Neural cell (in vitro differentiated cells): ENCODE data around the gene KLHL2. TPM values are rescaled to one million over a fixed set of nuclear protein-coding genes. Genes with fewer than 3 reads are reported as not detected.
A peak's percentile ranks its signal among the peaks of the same experiment; 100 is the strongest.
"Not testable (repeated sequence)": the region's sequence is repeated elsewhere in the genome, so short reads cannot be mapped to it uniquely, and the experiment has no call there.

Experiments used
- H2AFZ ChIP-seq: fragments of 200-600, 300-800 bp; sonication (generic), shearing (Covaris generic); 2 replicates; pipeline ENCODE4 v1.6.0; 2014; ENCODE audit warnings: low read depth, mild to moderate bottlenecking, antibody characterized with exemption, low read length, moderate library complexity
- H3F3A ChIP-seq: fragments of 200-600 bp; shearing (Covaris generic); 2 replicates; pipeline ENCODE4 v1.6.1; 2016; ENCODE audit warnings: mild to moderate bottlenecking, moderate library complexity, mixed read lengths, antibody characterized with exemption, low read length; ENCODE audit not compliant: insufficient read depth, poor library complexity, severe bottlenecking
- H3K27ac ChIP-seq: fragments of 200-600, 300-800 bp; sonication (generic), shearing (Covaris generic); 2 replicates; pipeline ENCODE4 v1.5.1; 2014; ENCODE audit warnings: mild to moderate bottlenecking, low read length, moderate library complexity
- H3K27me3 ChIP-seq: fragments of 300-800, 200-600 bp; sonication (generic), shearing (Covaris generic); 2 replicates; pipeline ENCODE4 v1.6.0; 2014; ENCODE audit warnings: mild to moderate bottlenecking, low read depth, low read length, moderate library complexity; ENCODE audit not compliant: insufficient read depth
- H3K36me3 ChIP-seq: fragments of 300-800, 200-600 bp; sonication (generic), shearing (Covaris generic); 2 replicates; pipeline ENCODE4 v1.5.1; 2014; ENCODE audit warnings: mild to moderate bottlenecking, antibody characterized with exemption, low read length, moderate library complexity; ENCODE audit not compliant: insufficient read depth
- H3K4me2 ChIP-seq: fragments of 300-800, 200-600 bp; sonication (generic), shearing (Covaris generic); 2 replicates; pipeline ENCODE4 v1.6.0; 2014; ENCODE audit warnings: mild to moderate bottlenecking, low read length
- H3K4me3 ChIP-seq: fragments of 300-800, 200-600 bp; sonication (generic), shearing (Covaris generic); 2 replicates; pipeline ENCODE4 v1.5.1; 2014; ENCODE audit warnings: mild to moderate bottlenecking, low read length, moderate library complexity
- H3K79me2 ChIP-seq: fragments of 200-600 bp; shearing (Covaris generic); replicated peaks from 2 replicates; pipeline ENCODE4 v1.6.0; 2014; ENCODE audit warnings: mild to moderate bottlenecking, low read length, moderate library complexity; ENCODE audit not compliant: insufficient read depth
- H3K9ac ChIP-seq: fragments of 300-800, 200-600 bp; sonication (generic), shearing (Covaris generic); 2 replicates; pipeline ENCODE4 v1.6.1; 2016; ENCODE audit warnings: mild to moderate bottlenecking, low read length, mixed read lengths
- H3K9me2 ChIP-seq: fragments of 200-600 bp; shearing (Covaris generic); 2 replicates; pipeline ENCODE4 v1.6.1; 2016; ENCODE audit warnings: mild to moderate bottlenecking, low read length, mixed read lengths; ENCODE audit not compliant: insufficient read depth
- H3K9me3 ChIP-seq: fragments of 200-600, 300-800 bp; sonication (generic), shearing (Covaris generic); 2 replicates; pipeline ENCODE4 v1.6.1; 2016; ENCODE audit warnings: mild to moderate bottlenecking, mixed run types, low read length, moderate library complexity, mixed read lengths
- H4K20me1 ChIP-seq: fragments of 200-600 bp; shearing (Covaris generic); 2 replicates; pipeline ENCODE4 v1.6.1; 2016; ENCODE audit warnings: mild to moderate bottlenecking, mixed run types; ENCODE audit not compliant: insufficient read depth
- CTCF ChIP-seq: fragments of 450-650 bp; IDR thresholded peaks from 2 replicates; pipeline ENCODE4 v1.5.1; 2014; ENCODE audit warnings: antibody characterized with exemption, mild to moderate bottlenecking, moderate library complexity; ENCODE audit not compliant: poor library complexity, severe bottlenecking
- EP300 ChIP-seq: fragments of 450-650 bp; conservative IDR thresholded peaks from 2 replicates; pipeline ENCODE4 v1.6.1; 2014; ENCODE audit warnings: antibody characterized with exemption, mild to moderate bottlenecking, moderate library complexity; ENCODE audit not compliant: poor library complexity, severe bottlenecking
- EZH2 ChIP-seq: fragments of 200-600, 300-800 bp; shearing (Covaris generic), sonication (generic); IDR thresholded peaks from 2 replicates; pipeline ENCODE4 v1.6.1; 2014; ENCODE audit warnings: antibody characterized with exemption, low read length, borderline replicate concordance, mild to moderate bottlenecking; ENCODE audit not compliant: insufficient read depth, poor library complexity, severe bottlenecking
- MXI1 ChIP-seq: fragments of 450-650 bp; conservative IDR thresholded peaks from 2 replicates; pipeline ENCODE4 v1.6.1; 2014; ENCODE audit warnings: antibody characterized with exemption, mild to moderate bottlenecking; ENCODE audit not compliant: poor library complexity, severe bottlenecking
- POLR2AphosphoS5 ChIP-seq: IDR thresholded peaks from 2 replicates; pipeline ENCODE4 v1.6.1; 2012
- RAD21 ChIP-seq: fragments of 450-650 bp; conservative IDR thresholded peaks from 2 replicates; pipeline ENCODE4 v1.6.1; 2014; ENCODE audit warnings: antibody characterized with exemption, mild to moderate bottlenecking, moderate library complexity
- REST ChIP-seq: IDR thresholded peaks from 2 replicates; pipeline ENCODE4 v1.6.1; 2012; ENCODE audit warnings: borderline replicate concordance
- SMC3 ChIP-seq: fragments of 450-650 bp; conservative IDR thresholded peaks from 2 replicates; pipeline ENCODE4 v1.6.1; 2014; ENCODE audit warnings: antibody characterized with exemption, mild to moderate bottlenecking, moderate library complexity; ENCODE audit not compliant: poor library complexity
- TAF1 ChIP-seq: IDR thresholded peaks from 2 replicates; pipeline ENCODE4 v1.6.1; 2012; ENCODE audit warnings: low read depth
- polyA plus RNA-seq: library from polyadenylated mRNA; depleted of rRNA; stranded (reverse); fragments of >200 nt; gene quantifications from 2 replicates; pipeline ENCODE4 v1.2.3, GENCODE V29; 2014

The KLHL2 gene
- polyA plus RNA-seq, 1 donor from 2014 or later = 42.8 TPM

DNA sequence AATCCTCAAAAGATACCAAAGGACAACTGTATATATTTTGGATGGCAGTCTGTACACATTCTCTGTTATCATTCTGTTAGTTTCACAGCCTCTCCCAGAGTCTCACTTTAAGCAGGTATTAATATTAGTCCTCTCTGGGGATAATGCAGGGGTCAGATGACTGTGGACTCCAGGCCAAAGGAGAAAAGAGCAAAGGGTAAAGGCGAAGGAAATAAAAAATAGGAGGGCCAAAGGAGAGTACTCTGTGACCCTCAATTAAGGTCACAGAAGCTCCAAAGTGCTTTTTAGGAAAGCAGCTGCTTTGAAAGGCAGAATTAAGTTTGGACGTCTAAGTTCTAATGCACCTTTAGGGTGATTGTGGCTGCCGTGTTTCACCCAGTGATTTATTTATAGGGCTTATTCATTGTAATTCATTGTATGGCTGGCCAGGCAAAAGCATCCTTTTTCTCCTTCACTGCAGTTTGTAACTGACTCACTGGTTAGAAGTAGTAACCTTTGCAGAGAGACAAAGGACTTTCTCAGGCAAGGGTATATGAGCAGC lies 127.9 kb downstream of the KLHL2 start:
- no peak overlapping the region for H2AFZ ChIP-seq
- peak overlapping the region; percentile 50 for H3K4me2 ChIP-seq
- no peaks in the 10 kb centered on the region for H3K27me3 ChIP-seq
- no peaks in the 10 kb centered on the region for H3K9me2 ChIP-seq
- TF ChIP-seq CTCF = no peak
- no peak for TF ChIP-seq REST
- TF ChIP-seq RAD21 = no peak
- TF ChIP-seq TAF1 = no peak
- TF ChIP-seq SMC3 = no peak
- no peak for TF ChIP-seq POLR2AphosphoS5
- no peak for TF ChIP-seq EZH2
- TF ChIP-seq MXI1 = no peak
- TF ChIP-seq EP300 = no peak
- peaks cover 18% of the 10 kb centered on the region for H4K20me1 ChIP-seq
- no peak overlapping the region for H3K9ac ChIP-seq
- H3F3A ChIP-seq = peaks cover 7% of the 10 kb centered on the region
- H3K27ac ChIP-seq = no peak overlapping the region
- H3K4me3 ChIP-seq = peak overlapping the region; percentile 75
- peaks cover 98% of the 10 kb centered on the region for H3K79me2 ChIP-seq
- H3K36me3 ChIP-seq = peaks cover 6% of the 10 kb centered on the region
- H3K9me3 ChIP-seq = no peaks in the 10 kb centered on the region

DNA sequence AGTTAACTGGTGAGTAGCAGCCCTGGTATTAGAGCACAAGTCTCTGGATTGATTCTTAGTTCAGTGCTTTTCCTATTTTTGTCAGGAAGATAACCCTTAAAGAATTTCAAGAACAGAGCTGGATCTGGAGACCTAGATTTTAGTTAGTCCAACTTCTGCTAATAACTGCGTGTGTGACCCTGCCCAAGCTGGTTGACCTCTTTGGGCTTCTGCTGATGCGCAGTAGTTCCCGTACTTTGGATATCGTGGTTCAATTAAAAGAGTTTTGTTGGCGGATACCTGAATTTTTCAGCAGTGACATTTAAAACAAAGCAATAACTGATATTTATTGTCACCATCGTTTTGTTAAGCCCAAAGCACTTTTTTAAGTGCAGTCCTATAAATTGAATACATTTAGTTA lies 129.4 kb downstream of the KLHL2 start:
- no peaks in the 10 kb centered on the region for H3K9me3 ChIP-seq
- peaks cover 12% of the 10 kb centered on the region for H4K20me1 ChIP-seq
- peak overlapping the region; percentile 20 for H3K4me2 ChIP-seq
- no peak overlapping the region for H3K9ac ChIP-seq
- H3K79me2 ChIP-seq = peaks cover 96% of the 10 kb centered on the region
- TF ChIP-seq RAD21 (no peak), EP300 (no peak), EZH2 (no peak), CTCF (no peak), TAF1 (no peak)
- H3F3A ChIP-seq = peaks cover 3% of the 10 kb centered on the region
- no peaks in the 10 kb centered on the region for H3K27me3 ChIP-seq
- H3K27ac ChIP-seq = no peak overlapping the region
- no peaks in the 10 kb centered on the region for H3K9me2 ChIP-seq
- peaks cover 16% of the 10 kb centered on the region for H3K36me3 ChIP-seq
- H3K4me3 ChIP-seq = peak overlapping the region; percentile 75
- no peak overlapping the region for H2AFZ ChIP-seq

DNA sequence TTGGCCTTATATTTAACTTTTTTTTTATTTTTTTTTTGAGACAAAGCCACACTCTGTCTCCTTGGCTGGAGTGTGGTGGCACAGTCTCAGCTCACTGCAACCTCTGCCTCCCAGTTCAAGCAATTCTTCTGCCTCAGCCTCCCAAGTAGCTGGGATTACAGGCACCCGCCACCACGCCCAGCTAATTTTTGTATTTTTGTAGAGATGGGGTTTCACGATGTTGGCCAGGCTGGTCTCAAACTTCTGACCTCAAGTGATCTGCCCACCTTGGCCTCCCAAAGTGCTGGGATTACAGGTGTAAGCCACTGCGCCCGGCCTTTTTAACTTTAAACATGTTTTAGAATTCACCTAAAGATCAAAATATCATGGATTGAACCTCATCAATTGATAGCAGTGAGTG lies 135.0 kb downstream of the KLHL2 start:
- H3K9me2 ChIP-seq, H3K27me3 ChIP-seq, H3K4me3 ChIP-seq, H3K9me3 ChIP-seq, H3K9ac ChIP-seq, H4K20me1 ChIP-seq, H3K27ac ChIP-seq, H2AFZ ChIP-seq, H3F3A ChIP-seq, H3K4me2 ChIP-seq: not testable (repeated sequence)
- H3K36me3 ChIP-seq = peaks cover 16% of the 10 kb centered on the region
- peaks cover 40% of the 10 kb centered on the region for H3K79me2 ChIP-seq
